ENCODE data around the gene SLC1A5. TPM values are rescaled to one million over a fixed set of nuclear protein-coding genes. Genes with fewer than 3 reads are reported as not detected.

Gene SLC1A5
- polyA plus RNA-seq, 2 of the 4 experiments (the other 2 are of a cell fraction), result 184 to 302 TPM

DNA sequence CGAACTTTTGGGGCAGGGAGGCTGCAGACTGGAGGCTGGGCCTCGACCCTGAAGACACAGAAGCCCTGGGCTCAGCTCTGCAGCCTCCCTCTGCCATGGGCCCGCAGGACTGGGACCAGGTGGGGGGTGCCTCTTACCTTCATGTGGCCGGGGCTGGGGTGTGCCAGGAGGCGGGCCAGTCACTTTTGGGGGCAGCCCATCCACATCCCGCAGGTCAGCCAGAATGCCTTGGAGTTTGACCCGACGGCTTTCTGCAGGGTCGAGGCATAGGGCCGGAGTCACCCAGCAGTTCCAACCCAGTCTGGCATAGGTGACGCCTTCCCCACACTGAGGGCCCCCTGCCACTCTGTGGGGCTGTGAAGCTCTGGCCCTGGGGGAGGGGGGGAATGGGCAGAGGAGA lies 60.6 kb downstream of the SLC1A5 start:
- WGBS (ENCODE audit: missing lambda C conversion rate), result 88% methylated on average over 11 of the region's 11 CpGs
- Histone ChIP-seq H3K9me3 (no peaks in the 10 kb centered on the region), H3K27ac (no peak overlapping the region), H3K4me3 (no peak overlapping the region), H3K4me1 (peaks cover 29% of the 10 kb centered on the region), H3K4me2 (no peak overlapping the region)
- TF ChIP-seq BHLHE40 (IDR thresholded peaks at IDR 0.05; ENCODE audit: low read depth, low read length) (no peak), POLR2AphosphoS2 (conservative IDR thresholded peaks at IDR 0.05; ENCODE audit: low read length) (0 out of 2 replicates have a peak, but pooled peaks have one; percentile 13)
- no peak for DNase-seq (ENCODE audit: low read depth in 1 of 2, low spot score in 1 of 2)
- CTCF ChIA-PET, result interaction anchor here (0.6 to 12.9 kb wide), 36 partner anchors 8 to 356 kb away, joined by 3 to 205 read pairs (median 5); partner anchors contain the start of genes CALM3, DACT3, FKRP and GNG8
- FAIRE-seq, result no peak
- no peak for ATAC-seq
- POLR2A ChIA-PET, result interaction anchor here (1.3 to 1.4 kb wide), 2 partner anchors 11 to 66 kb away, joined by 3 read pairs; partner anchors contain the start of genes DACT3 and PRKD2

DNA sequence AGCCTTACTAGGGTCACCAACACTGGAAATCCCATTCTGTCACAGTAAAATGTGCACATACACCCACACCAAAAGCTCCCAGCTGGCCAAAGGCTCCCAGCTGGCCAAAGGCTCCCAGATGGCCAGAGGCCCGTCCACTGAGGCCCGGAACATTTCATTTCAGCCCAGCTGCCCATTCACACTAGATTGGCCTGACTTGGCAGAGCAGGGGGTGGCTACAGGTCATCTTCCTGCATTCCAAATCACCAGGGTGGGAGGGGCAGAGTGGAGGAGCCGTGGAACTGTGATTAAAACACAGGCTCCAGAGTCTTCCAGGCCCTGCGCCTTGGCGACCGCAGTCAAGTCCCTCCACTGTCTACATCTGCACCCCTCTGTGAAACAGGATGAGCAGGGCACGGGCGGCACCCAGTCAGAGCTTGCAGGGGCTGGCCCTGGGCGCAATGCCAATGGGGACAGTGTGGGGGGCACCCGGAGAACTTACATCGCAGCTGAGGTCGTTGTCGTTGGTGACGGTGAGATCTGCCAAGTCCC lies 61.4 kb downstream of the SLC1A5 start:
- ChIA-PET CTCF (interaction anchor here (0.5 to 12.9 kb wide), 17 partner anchors 7 to 356 kb away, joined by 3 to 205 read pairs (median 11); partner anchors contain the start of genes DACT3, FKRP and PRKD2), POLR2A (no interaction called here)
- Histone ChIP-seq H3K4me2 (no peak overlapping the region), H3K4me3 (no peak overlapping the region), H3K9me3 (no peaks in the 10 kb centered on the region), H3K4me1 (peaks cover 22% of the 10 kb centered on the region), H3K27ac (no peak overlapping the region)
- WGBS (ENCODE audit: missing lambda C conversion rate), result 91% methylated on average over 14 of the region's 14 CpGs
- no peak for ATAC-seq
- FAIRE-seq, result no peak
- TF ChIP-seq, protein P1, sequence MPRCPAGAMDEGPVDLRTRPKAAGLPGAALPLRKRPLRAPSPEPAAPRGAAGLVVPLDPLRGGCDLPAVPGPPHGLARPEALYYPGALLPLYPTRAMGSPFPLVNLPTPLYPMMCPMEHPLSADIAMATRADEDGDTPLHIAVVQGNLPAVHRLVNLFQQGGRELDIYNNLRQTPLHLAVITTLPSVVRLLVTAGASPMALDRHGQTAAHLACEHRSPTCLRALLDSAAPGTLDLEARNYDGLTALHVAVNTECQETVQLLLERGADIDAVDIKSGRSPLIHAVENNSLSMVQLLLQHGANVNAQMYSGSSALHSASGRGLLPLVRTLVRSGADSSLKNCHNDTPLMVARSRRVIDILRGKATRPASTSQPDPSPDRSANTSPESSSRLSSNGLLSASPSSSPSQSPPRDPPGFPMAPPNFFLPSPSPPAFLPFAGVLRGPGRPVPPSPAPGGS (IDR thresholded peaks at IDR 0.05), result no peak
- TF ChIP-seq FOSB (CRISPR knock-in tag; IDR thresholded peaks at IDR 0.05) (no peak), HOXB5 (CRISPR knock-in tag; IDR thresholded peaks at IDR 0.05) (no peak), CEBPB (IDR thresholded peaks at IDR 0.05) (no peak), RNF2 (IDR thresholded peaks at IDR 0.05; ENCODE audit: borderline replicate concordance, low read depth) (no peak), HEYL (CRISPR knock-in tag; IDR thresholded peaks at IDR 0.05) (no peak), NR3C1 (IDR thresholded peaks at IDR 0.05) (no peak), POLR2AphosphoS2 (conservative IDR thresholded peaks at IDR 0.05; ENCODE audit: low read length) (no peak), ZSCAN20 (CRISPR knock-in tag; IDR thresholded peaks at IDR 0.05) (no peak), EHF (CRISPR knock-in tag; IDR thresholded peaks at IDR 0.05) (no peak), EP300 (IDR thresholded peaks at IDR 0.05) (no peak), JUNB (IDR thresholded peaks at IDR 0.05) (no peak), ZNF302 (CRISPR knock-in tag; IDR thresholded peaks at IDR 0.05) (no peak), RAD21 (conservative IDR thresholded peaks at IDR 0.05 in 1 of 2, IDR thresholded peaks at IDR 0.05 in 1 of 2) (no peak), RCOR1 (IDR thresholded peaks at IDR 0.05; ENCODE audit: low read depth, low read length) (no peak)
- DNase-seq (ENCODE audit: low read depth in 1 of 2, low spot score in 1 of 2), result no peak

DNA sequence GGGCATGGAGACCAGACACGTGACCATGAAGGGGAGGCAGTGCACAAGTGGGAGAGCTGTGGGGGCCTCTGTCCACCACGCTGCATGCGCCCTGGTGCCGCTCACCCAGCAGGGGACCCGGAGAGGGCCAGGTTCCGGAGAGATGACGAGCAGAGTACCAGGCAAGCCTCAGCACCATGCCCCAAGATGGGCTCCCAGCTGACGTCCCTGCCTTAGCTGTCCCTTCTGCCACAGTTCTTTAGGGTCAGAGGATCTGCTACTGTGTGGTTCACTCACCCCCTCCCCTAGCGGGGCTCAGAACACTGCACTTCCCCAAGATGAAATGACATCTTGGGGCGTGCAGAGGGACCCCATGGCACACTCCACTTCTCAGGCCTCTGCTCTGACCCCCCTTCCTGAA lies 61.8 kb downstream of the SLC1A5 start:
- ATAC-seq, result no peak
- POLR2A ChIA-PET, result no interaction called here
- Histone ChIP-seq H3K27ac (no peak overlapping the region), H3K4me2 (no peak overlapping the region), H3K4me1 (peaks cover 17% of the 10 kb centered on the region), H3K4me3 (no peak overlapping the region), H3K9me3 (no peaks in the 10 kb centered on the region)
- TF ChIP-seq BHLHE40 (IDR thresholded peaks at IDR 0.05; ENCODE audit: low read depth, low read length), result no peak
- TF ChIP-seq ZNF302 (CRISPR knock-in tag; IDR thresholded peaks at IDR 0.05), result no peak
- TF ChIP-seq CBX8 (IDR thresholded peaks at IDR 0.05), result no peak
- no peak for TF ChIP-seq ZC3H11A (IDR thresholded peaks at IDR 0.05)
- no peak for TF ChIP-seq RNF2 (IDR thresholded peaks at IDR 0.05; ENCODE audit: borderline replicate concordance, low read depth)
- no peak for TF ChIP-seq RFX5 (IDR thresholded peaks at IDR 0.05)
- 93% methylated on average over 10 of the region's 10 CpGs for WGBS (ENCODE audit: missing lambda C conversion rate)
- CTCF ChIA-PET, result interaction anchor here (0.5 to 12.9 kb wide), 12 partner anchors 7 to 330 kb away, joined by 3 to 205 read pairs (median 56); partner anchors contain the start of genes DACT3, FKRP and PRKD2
- DNase-seq (ENCODE audit: low read depth in 1 of 2, low spot score in 1 of 2), result no peak
- FAIRE-seq, result no peak

DNA sequence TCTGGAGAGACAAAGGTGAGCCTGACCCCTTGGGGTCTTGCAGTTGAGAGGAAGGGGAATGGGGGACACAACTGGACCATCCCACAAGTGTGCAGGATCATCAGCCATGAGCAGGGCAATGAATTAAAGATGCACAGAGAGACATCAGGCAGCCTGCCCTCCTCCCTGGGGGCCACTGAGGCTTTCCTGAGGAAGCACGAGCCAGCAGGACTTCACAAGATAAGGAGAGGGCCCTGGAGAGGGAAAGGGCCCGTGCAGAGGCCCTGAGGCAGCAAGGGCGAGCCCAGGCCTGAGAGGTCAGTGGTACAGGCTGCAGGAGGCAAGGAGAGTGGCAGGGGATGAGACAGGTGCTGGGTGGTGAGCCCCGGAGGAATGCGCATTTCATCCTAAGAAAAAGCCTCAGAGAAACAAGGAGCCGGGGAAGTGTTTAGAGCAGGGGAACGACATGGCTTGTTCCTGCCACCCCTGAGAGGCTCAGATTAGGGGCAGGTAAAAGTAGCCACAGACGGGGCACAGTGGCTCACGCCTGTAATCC lies 62.5 kb downstream of the SLC1A5 start:
- POLR2A ChIA-PET, result no interaction called here

More for the DNA sequence above, 62.5 kb downstream of the SLC1A5 start:
- CTCF ChIA-PET, result interaction anchor here (0.8 to 12.9 kb wide), 12 partner anchors 11 to 110 kb away, joined by 3 to 205 read pairs (median 36); partner anchors contain the start of genes DACT3, FKRP and PRKD2
- Histone ChIP-seq H3K4me1 (peaks cover 11% of the 10 kb centered on the region; the same call in 2 of the 3 replicates), H3K4me3 (no peak overlapping the region), H3K27ac (no peak overlapping the region), H3K4me2 (no peak overlapping the region), H3K9me3 (no peaks in the 10 kb centered on the region)
- ATAC-seq (no peak), FAIRE-seq (no peak), DNase-seq (ENCODE audit: low read depth in 1 of 2, low spot score in 1 of 2) (no peak)
- 89% methylated on average over 9 of the region's 9 CpGs for WGBS (ENCODE audit: missing lambda C conversion rate)
- TF ChIP-seq ESRRA (IDR thresholded peaks at IDR 0.05; ENCODE audit: borderline replicate concordance, low read length), result no peak
- no peak for TF ChIP-seq RFX5 (IDR thresholded peaks at IDR 0.05)
- TF ChIP-seq, protein P2, sequence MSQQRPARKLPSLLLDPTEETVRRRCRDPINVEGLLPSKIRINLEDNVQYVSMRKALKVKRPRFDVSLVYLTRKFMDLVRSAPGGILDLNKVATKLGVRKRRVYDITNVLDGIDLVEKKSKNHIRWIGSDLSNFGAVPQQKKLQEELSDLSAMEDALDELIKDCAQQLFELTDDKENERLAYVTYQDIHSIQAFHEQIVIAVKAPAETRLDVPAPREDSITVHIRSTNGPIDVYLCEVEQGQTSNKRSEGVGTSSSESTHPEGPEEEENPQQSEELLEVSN (IDR thresholded peaks at IDR 0.05; ENCODE audit: borderline replicate concordance, low read depth), result no peak
- TF ChIP-seq PHF8 (IDR thresholded peaks at IDR 0.05; ENCODE audit: borderline replicate concordance, low read depth), result no peak
- TF ChIP-seq POLR2AphosphoS2 (conservative IDR thresholded peaks at IDR 0.05; ENCODE audit: low read length), result no peak
- TF ChIP-seq MAZ (IDR thresholded peaks at IDR 0.05; ENCODE audit: borderline replicate concordance, low read depth, low read length), result no peak

Measured in A549 (cell line).